Right ventricle myocardium superior (tissue), 1 donor: ENCODE results near the gene TREML4. TPM values are rescaled to one million over a fixed set of nuclear protein-coding genes. Genes with fewer than 3 reads are reported as not detected.

ENCODE experiments used
- ATAC-seq: fragments of 200-7000 bp; cut with Tn5 transposase; one replicate; pipeline ENCODE4 v1.9.1; 2020; ENCODE audit warnings: mild to moderate bottlenecking; ENCODE audit not compliant: poor library complexity
- DNase-seq: peaks from one replicate; pipeline ENCODE4 v3.0.0-alpha.2; 2020
- intact Hi-C: fragments of 100-400 bp; cut with DNase I; formaldehyde crosslinking; loops from one replicate; pipeline ENCODE4 v1.11.2; 2022
- total RNA-seq: library from RNA; stranded (reverse); fragmentation: NEBNext Ultra II Directional; extraction: Animal tissue kit (Norgen Biotek cat#: 25700); gene quantifications from one replicate; pipeline ENCODE4 v1.2.1, GENCODE V29; 2021
- donor health status: DM: no; HTN: yes; CAD: no; lungs with severe emphysema.

Gene TREML4
- total RNA-seq, 1 donor from 2014 or later: not detected

DNA sequence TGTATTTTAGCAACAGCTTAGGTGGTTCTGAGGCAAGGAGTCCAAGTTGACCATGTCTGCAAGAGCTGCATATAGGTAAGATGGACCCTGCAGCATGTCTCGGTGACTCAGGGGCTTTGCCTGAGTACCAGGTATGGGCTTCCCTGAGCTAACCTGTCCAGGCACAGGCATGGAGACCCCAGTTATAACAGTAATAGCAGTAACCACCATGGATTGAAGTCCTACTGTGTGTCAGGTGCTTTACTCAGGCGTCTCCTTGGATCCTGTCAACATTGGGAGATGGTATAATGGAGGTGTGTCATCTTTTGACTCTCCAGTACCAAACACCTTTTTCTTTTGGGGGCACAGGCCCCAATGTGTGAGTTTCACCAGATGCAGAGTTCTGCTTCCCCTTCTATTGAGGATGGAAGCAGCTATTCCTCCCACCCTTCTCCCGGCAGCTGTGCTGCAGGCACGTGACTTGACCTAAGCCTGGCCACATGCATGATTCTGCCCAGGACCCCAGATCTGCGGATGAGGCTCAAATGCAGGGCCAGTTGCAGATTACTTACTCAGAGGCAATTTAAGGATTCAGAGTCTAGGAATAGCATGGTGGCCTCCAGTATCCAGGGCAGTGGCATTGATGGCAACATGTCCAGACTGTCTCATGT lies 44.6 kb downstream of the TREML4 start:
- intact Hi-C loops: no loop called here
- no peak for ATAC-seq

DNA sequence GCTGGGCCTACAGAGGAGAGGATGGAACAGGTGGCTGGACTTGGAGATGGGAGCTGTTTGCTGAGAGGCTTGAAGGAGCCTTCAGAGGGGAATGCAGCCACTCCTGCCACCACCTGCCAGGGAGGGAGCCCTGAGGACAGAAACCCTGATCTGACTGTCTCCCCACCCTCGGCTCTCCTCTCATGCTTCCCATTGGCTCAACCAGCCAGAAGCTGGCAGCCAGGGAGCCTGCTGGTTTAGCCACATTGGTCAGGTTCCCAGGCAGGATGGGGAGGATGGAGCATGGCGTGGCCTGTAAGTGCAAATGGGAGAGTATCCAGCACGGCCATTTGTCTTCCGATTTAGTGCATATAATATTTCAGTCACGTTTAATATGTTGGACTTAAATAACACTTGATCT lies 45.6 kb downstream of the TREML4 start:
- intact Hi-C loops: no loop called here
- ATAC-seq (no peak), DNase-seq (no peak)

More for the DNA sequence above, 44.6 kb downstream of the TREML4 start:
- no peak for DNase-seq

DNA sequence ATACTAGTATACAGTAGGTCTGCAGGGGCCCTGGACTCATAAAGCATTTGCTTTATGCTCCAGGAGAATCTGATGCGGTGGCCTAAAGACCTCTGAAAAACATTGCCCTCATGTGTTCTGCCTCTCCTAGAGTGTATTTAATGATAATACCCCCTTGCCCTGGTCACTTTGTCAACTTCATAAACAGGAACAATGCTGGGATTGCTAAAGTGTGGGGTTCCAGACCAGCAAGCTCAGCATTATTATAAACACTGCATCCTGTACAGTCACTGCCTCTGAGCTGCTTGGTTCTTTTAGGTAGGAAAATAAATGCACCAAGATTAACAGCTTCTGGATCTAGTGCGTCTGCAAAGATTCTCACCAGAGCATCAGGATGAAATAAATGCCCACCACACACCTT lies 46.1 kb downstream of the TREML4 start:
- intact Hi-C loops: no loop called here
- ATAC-seq (no peak), DNase-seq (no peak)

DNA sequence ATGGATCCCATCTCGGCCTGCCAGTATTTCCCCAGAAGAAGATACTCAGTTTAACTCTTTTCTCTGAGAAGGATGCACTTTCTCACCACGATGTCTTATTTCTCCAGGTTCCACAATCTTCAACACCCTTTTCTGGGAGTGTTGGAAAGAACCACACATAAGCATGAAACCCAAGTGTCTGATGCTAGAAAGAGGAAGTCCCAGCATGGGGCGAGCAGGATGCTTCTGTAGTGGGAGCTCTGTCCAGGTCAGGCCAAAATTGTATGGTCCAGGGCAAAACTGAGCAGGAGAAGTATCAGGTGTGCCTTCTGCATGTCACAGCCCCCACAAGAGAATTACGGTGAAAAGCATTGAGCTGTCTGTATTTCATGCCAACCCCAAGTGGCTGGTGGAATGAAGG lies 47.3 kb downstream of the TREML4 start:
- ATAC-seq (no peak), DNase-seq (no peak)
- intact Hi-C loops: no loop called here

DNA sequence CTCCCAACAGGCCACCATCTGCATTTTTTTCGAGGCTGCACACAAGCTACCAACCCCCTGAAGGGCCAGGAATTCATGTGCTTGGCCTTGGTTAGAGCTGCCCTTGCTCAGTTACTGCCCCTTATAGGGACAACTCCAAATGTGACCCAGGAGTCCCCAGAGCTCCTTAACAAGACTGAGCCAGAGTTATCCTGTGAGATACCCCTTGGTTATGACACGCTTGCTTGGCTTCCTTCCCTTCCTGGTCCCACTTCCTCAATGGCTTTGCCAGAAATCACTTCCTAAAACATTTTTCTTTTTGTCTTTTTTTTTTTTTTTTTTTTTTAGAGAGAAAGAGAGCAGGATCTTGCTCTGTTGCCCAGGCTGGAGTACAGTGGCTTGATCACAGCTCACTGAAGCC lies 49.5 kb downstream of the TREML4 start:
- no peak for DNase-seq
- intact Hi-C loops: no loop called here
- no peak for ATAC-seq

DNA sequence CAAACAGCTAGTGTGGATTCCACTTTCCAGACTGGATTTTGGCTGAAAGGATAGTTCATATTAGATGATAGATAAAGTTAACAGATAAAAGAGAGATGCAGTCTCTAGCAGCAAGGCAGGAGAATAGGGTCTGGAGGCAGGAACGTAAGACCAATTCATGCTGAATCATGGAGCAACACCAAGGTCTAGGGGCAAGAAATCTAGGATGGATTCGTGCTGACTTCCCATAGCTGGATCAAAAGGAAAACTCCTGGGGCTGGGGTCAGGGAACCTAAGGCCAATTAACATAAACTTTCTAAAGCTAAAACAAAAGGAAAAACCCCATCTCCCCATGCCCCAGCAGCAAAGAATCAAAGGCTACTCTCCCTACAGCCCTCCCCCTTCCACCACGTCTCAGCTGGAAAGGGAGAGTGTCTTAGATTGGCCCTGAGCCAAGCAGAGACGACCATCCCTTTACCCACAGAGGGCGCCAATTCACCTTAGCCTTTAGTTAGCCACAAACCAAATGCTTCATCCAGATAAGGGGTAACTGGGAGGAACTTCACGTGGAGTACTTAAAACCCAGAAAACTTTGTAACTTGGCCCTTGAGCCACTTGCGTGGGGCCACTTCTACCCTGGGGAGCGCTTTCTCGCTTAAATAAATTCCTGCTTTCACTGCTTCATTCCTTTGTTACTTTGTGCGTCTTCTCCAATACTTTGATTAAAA lies 50.7 kb downstream of the TREML4 start:
- DNase-seq (peak; percentile 52), ATAC-seq (peak; percentile 76)
- intact Hi-C loops: no loop called here

DNA sequence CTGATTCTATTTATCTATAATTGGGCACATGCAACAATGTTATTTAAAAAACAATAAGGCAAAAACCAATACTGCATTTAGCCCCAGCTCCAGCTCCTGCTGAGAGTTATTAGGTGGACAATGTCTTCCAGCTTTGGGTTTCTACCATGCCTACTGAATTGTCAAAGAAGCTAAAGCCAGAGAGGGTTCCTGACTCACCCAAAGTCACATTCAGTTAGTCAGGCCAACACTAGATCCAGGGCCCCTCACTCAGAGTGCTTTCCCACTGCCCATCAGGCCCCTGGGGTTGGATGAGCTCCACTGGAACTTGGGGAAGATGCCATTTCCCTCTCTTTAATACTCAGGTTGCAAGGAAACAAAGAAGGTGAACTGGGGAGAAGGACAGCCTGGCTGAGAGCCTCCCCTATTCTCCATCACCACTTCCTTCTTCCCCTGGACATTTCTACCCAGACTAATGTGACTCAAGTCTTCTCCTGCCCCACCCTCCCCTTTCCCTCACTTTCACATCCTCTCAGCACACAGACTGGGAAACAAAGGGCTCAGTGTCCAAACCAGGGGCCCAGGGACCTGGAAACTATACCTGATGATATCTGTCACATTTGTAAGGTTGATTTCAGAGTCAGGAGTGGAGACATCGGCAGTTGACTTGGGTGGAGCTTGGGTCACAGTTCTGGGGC lies 52.4 kb downstream of the TREML4 start:
- ATAC-seq: peak; percentile 45
- DNase-seq: no peak
- intact Hi-C loops: no loop called here

DNA sequence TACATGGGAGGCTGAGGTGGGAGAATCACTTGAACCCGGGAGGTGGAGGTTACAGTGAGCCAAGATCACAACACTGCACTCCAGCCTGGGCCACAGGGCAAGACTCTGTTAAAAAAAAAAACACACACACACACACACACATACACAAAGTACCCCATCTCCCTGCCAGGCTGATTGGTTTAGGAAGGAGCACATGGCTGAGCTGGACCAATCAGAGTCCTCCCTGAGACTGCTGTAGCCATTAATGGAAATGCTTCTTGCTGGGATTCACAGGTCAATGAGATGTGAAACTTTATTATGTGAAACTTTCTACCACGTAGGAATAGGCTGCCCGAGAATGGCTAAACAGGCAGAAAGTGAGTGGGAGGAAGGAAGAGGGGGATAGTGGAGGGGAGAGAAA lies 55.5 kb downstream of the TREML4 start:
- ATAC-seq: no peak
- no peak for DNase-seq
- intact Hi-C loops: no loop called here

DNA sequence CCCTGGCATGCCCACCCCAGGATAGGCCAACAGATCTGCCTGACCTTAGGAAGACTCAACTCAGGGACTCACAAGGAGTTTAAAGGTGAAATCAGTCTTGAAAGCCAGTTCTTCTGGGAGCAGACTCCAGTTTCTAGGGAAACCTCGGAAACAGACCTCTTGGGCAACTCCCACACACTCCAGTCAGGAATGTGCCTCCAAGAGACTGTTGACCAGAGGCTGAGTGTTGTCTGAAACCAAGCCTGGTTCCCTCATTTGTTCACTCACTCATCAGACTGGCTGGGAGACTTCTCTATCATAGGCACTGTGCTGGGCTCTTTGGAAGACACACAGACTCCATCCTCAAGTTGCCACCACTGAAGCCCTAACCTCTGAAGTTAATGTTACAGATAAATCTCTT lies 56.6 kb downstream of the TREML4 start:
- intact Hi-C loops: no loop called here
- ATAC-seq: no peak

DNA sequence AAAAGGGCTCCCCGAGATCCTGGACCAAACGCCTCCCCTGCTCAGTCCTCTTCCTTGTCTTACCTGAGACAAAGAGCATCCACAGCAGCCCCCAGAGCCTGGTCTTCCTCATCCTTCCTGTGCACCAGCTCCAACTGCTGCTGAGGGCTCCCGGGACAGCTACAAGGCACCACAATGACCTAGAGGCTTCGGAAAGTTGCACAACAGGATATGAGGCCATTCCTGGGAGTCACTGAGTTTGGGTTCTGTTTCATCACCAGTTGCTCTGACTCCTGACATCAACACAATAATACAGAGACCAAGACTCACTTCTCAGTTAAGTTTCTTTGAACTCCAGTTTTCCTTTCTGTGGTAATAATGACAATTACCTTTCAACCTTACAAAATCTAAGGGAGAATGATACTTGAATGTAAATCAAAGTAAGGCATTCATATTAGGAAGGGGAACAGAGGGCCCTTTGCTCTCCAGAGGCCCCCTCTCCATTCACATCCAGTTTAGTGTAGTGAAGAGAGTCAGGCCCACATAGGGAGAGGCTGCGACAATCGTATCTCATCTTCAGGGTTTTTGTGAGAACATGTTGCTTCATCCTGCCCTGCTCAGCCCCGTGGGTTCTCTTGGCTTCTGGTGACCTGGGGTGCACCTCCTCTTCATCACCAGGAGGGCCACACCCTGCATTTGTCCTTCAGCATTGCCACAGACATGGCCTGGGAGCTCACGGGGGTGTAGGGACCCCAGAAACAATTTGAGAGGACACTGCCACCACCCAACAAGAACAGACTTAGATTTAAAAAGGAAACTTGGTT lies 58.6 kb downstream of the TREML4 start, which contains the start of gene TREM1:
Gene TREM1 (minus strand): TSS at position 139 of the 803 bp plus-strand sequence. CDS start 27 bp downstream, at position 112.
- ATAC-seq (peak; percentile 80), DNase-seq (peak; percentile 74)
- intact Hi-C loops: no loop called here

More for the DNA sequence above, 56.6 kb downstream of the TREML4 start:
- no peak for DNase-seq

DNA sequence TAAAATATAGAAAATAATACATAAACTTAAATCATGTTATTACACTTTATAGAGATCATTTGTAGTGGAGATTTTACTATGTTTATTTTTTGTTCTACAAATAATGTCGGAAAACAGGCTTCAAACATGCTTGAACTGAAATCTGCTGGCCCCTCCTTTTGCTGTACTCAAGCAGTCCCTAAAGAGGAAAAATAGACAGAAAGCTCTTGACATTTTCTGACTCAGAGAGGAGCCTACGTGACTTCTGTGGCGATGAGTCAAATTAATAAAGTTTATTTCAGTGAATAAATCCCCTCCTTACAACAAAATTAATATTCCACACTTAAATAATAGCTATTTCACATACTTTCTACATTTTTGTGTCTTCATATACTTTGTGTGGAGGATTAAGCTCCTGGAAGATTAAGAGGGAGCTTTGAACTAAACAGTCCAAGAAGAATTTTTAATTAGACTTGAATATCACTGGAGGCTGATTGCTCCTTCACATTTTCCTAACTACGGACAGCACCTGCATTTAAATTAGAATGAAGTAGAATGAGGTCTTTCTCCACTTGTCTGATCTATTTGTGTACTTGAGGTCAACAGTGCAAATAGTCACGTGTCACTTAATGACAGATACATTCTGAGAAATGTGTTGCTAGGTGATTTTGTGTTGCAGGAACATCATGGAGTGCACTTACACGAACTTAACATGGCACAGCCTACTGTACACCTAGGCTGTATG lies 60.0 kb downstream of the TREML4 start:
- ATAC-seq (peak; percentile 86), DNase-seq (no peak)
- intact Hi-C loops: no loop called here

Other genes with a start within 250 kb of the TREML4 start
- 0.40 TPM for gene UNC5CL, start 189.1 kb upstream of the TREML4 start, total RNA-seq
- not detected for gene TSPO2, start 185.9 kb upstream of the TREML4 start, total RNA-seq
- gene APOBEC2, start 175.1 kb upstream of the TREML4 start, total RNA-seq: 211 TPM
- 19.7 TPM for gene OARD1, start 156.0 kb upstream of the TREML4 start, total RNA-seq
- gene NFYA, start 155.4 kb upstream of the TREML4 start, total RNA-seq: 9.5 TPM
- gene TREML1, start 74.0 kb upstream of the TREML4 start, total RNA-seq: not detected
- gene TREM2, start 65.2 kb upstream of the TREML4 start, total RNA-seq: 0.35 TPM
- not detected for gene TREML2, start 27.2 kb upstream of the TREML4 start, total RNA-seq
- 0.67 TPM for gene TREM1, start 58.3 kb downstream of the TREML4 start, total RNA-seq
- not detected for gene NCR2, start 107.3 kb downstream of the TREML4 start, total RNA-seq